HEK293 (cell line): ENCODE results near the gene VPS13C.

Experiments used
- CTCF ChIA-PET: fragments of 350-600 bp; formaldehyde crosslinking; extraction: SDS; loops from one replicate; lab custom pipeline; 2021; ENCODE audit warnings: antibody characterized with exemption; lab: Yijun Ruan, JAX
- POLR2A ChIA-PET: fragments of 300-600 bp; formaldehyde crosslinking; extraction: SDS; loops from one replicate; lab custom pipeline; 2020; ENCODE audit warnings: antibody characterized with exemption, inconsistent platforms; lab: Yijun Ruan, JAX
- H3K27ac ChIP-seq: fragments of 200-500 bp; sonication (Bioruptor generic); 2 replicates; pipeline ENCODE4 v1.5.1; 2014; ENCODE audit warnings: low read depth, low read length, control low read depth, inconsistent platforms; ENCODE audit errors: extremely low read depth
- H3K36me3 ChIP-seq, 2 experiments: fragments of 200-500 bp in 1 of 2; sonication (Bioruptor generic) in 1 of 2; 1 replicate in 1 of 2; 2 replicates in 1 of 2; pipeline ENCODE4 v1.5.1; 2014 to 2017; ENCODE audit warnings: inconsistent platforms in 2 of 2, low read length in 2 of 2; ENCODE audit not compliant: control insufficient read depth in 2 of 2, insufficient read depth in 1 of 2
- H3K4me1 ChIP-seq: fragments of 200-500 bp; sonication (Bioruptor generic); 2 replicates; pipeline ENCODE4 v1.5.1; 2014; ENCODE audit warnings: mild to moderate bottlenecking, low read length, inconsistent platforms; ENCODE audit not compliant: control insufficient read depth, insufficient read depth
- H3K4me3 ChIP-seq: 2 replicates; pipeline ENCODE4 v1.5.1; 2011; ENCODE audit warnings: low read depth, mild to moderate bottlenecking, control low read depth, low read length, moderate library complexity
- H3K9me3 ChIP-seq: fragments of 200-500 bp; sonication (Bioruptor generic); 2 replicates; pipeline ENCODE4 v1.5.1; 2014; ENCODE audit warnings: low read depth, low read length, inconsistent platforms; ENCODE audit not compliant: control insufficient read depth, insufficient read depth
- GLI2 ChIP-seq: fragments of 450-650 bp; formaldehyde crosslinking; IDR thresholded peaks from 2 replicates; pipeline ENCODE4; 2017; ENCODE audit warnings: missing biosample characterization, missing genetic modification characterization, low read depth, borderline replicate concordance
- KLF10 ChIP-seq: fragments of 450-650 bp; IDR thresholded peaks from 2 replicates; pipeline ENCODE4 v1.5.1; 2018; ENCODE audit warnings: missing biosample characterization, mild to moderate bottlenecking, missing genetic modification characterization
- KLF16 ChIP-seq: fragments of 450-650 bp; formaldehyde crosslinking; IDR thresholded peaks from 2 replicates; pipeline ENCODE4 v1.5.1; 2017; ENCODE audit warnings: missing biosample characterization, missing genetic modification characterization
- PRDM1 ChIP-seq: fragments of 450-650 bp; formaldehyde crosslinking; IDR thresholded peaks from 2 replicates; pipeline ENCODE4; 2016; ENCODE audit warnings: missing biosample characterization, missing genetic modification characterization
- SCRT2 ChIP-seq: fragments of 450-650 bp; formaldehyde crosslinking; IDR thresholded peaks from 2 replicates; pipeline ENCODE4 v1.5.1; 2016; ENCODE audit warnings: missing biosample characterization, missing genetic modification characterization
- TRIM28 ChIP-seq: IDR thresholded peaks from 2 replicates; pipeline ENCODE4 v1.6.1; 2011; ENCODE audit warnings: low read length, control low read depth, borderline replicate concordance
- YY1 ChIP-seq: fragments of 450-650 bp; formaldehyde crosslinking; IDR thresholded peaks from 2 replicates; pipeline ENCODE4 v1.5.1; 2018; ENCODE audit warnings: missing biosample characterization, missing genetic modification characterization
- ZBTB21 ChIP-seq: fragments of 450-650 bp; formaldehyde crosslinking; IDR thresholded peaks from 2 replicates; pipeline ENCODE4 v1.5.1; 2017; ENCODE audit warnings: missing biosample characterization, missing genetic modification characterization
- ZNF10 ChIP-seq: fragments of 450-650 bp; formaldehyde crosslinking; IDR thresholded peaks from 2 replicates; pipeline ENCODE4 v1.5.1; 2017; ENCODE audit warnings: missing biosample characterization, missing genetic modification characterization
- ZNF112 ChIP-seq: fragments of 450-650 bp; formaldehyde crosslinking; IDR thresholded peaks from 2 replicates; pipeline ENCODE4 v1.5.0; 2017; ENCODE audit warnings: missing biosample characterization, missing genetic modification characterization
- ZNF155 ChIP-seq: fragments of 450-650 bp; formaldehyde crosslinking; IDR thresholded peaks from 2 replicates; pipeline ENCODE4 v1.5.1; 2016; ENCODE audit warnings: missing biosample characterization, missing genetic modification characterization
- ZNF274 ChIP-seq, 2 experiments: fragments of 200-500 bp in 1 of 2; fragments of 450-650 bp in 1 of 2; sonication (Bioruptor generic) in 1 of 2; formaldehyde crosslinking in 1 of 2; IDR thresholded peaks; 2 replicates each; pipeline versions ENCODE4 v1.5.1 to v1.6.1; 2014 to 2016; ENCODE audit warnings: borderline replicate concordance in 1 of 2, inconsistent platforms in 1 of 2, low read length in 1 of 2, missing biosample characterization in 1 of 2, missing genetic modification characterization in 1 of 2
- ZNF302 ChIP-seq: fragments of 450-650 bp; formaldehyde crosslinking; IDR thresholded peaks from 2 replicates; pipeline ENCODE4 v1.5.1; 2016; ENCODE audit warnings: missing biosample characterization, missing genetic modification characterization, low read depth
- ZNF391 ChIP-seq: fragments of 450-650 bp; formaldehyde crosslinking; IDR thresholded peaks from 2 replicates; pipeline ENCODE4 v1.5.1; 2016; ENCODE audit warnings: low read depth, missing biosample characterization, missing genetic modification characterization, borderline replicate concordance
- ZNF416 ChIP-seq: fragments of 450-650 bp; formaldehyde crosslinking; IDR thresholded peaks from 2 replicates; pipeline ENCODE4 v1.5.1; 2016; ENCODE audit warnings: missing biosample characterization, missing genetic modification characterization
- ZNF426 ChIP-seq: fragments of 450-650 bp; formaldehyde crosslinking; IDR thresholded peaks from 2 replicates; pipeline ENCODE4 v1.5.1; 2017; ENCODE audit warnings: missing biosample characterization, missing genetic modification characterization, mild to moderate bottlenecking, inconsistent platforms, moderate library complexity
- ZNF521 ChIP-seq: fragments of 450-650 bp; formaldehyde crosslinking; IDR thresholded peaks from 2 replicates; pipeline ENCODE4 v1.5.1; 2017; ENCODE audit warnings: missing biosample characterization, mild to moderate bottlenecking, missing genetic modification characterization
- ZNF629 ChIP-seq: fragments of 450-650 bp; formaldehyde crosslinking; IDR thresholded peaks from 2 replicates; pipeline ENCODE4 v1.5.1; 2017; ENCODE audit warnings: missing biosample characterization, missing genetic modification characterization
- ZNF792 ChIP-seq: fragments of 450-650 bp; formaldehyde crosslinking; IDR thresholded peaks from 2 replicates; pipeline ENCODE4 v1.5.1; 2016; ENCODE audit warnings: missing biosample characterization, missing genetic modification characterization
- ZNF830 ChIP-seq: fragments of 450-650 bp; IDR thresholded peaks from 2 replicates; pipeline ENCODE4 v1.5.0; 2018; ENCODE audit warnings: missing biosample characterization, missing genetic modification characterization, low read depth, mild to moderate bottlenecking, moderate library complexity
- TF ChIP-seq, protein P1 (sequence below): fragments of 450-650 bp; formaldehyde crosslinking; IDR thresholded peaks from 2 replicates; pipeline ENCODE4 v1.5.1; 2016; ENCODE audit warnings: missing biosample characterization, missing genetic modification characterization
- TF ChIP-seq, protein P2 (sequence below): fragments of 450-650 bp; formaldehyde crosslinking; IDR thresholded peaks from 2 replicates; pipeline ENCODE4 v1.5.1; 2016; ENCODE audit warnings: missing biosample characterization, missing genetic modification characterization, borderline replicate concordance
- TF ChIP-seq, protein P3 (sequence below): fragments of 450-650 bp; formaldehyde crosslinking; IDR thresholded peaks from 2 replicates; pipeline ENCODE4 v1.5.1; 2016; ENCODE audit warnings: missing biosample characterization, missing genetic modification characterization

VPS13C gene

DNA sequence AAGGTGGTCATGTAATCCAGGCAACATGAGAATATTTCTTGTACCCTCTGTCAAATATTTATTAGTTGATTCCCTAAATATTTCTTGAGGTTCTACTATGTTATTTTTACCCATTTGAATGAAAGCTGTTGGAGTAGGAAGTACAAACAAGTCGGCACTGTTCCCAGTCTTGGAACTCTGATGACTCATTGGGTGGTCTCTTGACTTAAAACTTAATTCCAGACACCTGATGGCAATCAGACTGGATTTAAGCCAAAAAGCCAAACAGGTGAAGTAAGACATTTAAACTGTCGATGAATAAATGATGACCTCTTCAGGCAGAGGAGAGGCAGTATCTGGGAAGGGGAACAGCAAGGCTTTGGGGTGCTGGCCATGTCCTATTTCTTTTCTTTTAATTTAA lies 29.4 kb upstream of the VPS13C start (continued):
- TF ChIP-seq, protein P1, sequence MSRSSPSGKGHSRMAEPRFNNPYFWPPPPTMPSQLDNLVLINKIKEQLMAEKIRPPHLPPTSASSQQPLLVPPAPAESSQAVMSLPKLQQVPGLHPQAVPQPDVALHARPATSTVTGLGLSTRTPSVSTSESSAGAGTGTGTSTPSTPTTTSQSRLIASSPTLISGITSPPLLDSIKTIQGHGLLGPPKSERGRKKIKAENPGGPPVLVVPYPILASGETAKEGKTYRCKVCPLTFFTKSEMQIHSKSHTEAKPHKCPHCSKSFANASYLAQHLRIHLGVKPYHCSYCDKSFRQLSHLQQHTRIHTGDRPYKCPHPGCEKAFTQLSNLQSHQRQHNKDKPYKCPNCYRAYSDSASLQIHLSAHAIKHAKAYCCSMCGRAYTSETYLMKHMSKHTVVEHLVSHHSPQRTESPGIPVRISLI (tag by site-specific recombination): no peak
- no peak for TF ChIP-seq ZNF416 (tag by site-specific recombination)
- TF ChIP-seq ZNF10 (tag by site-specific recombination): 0 out of 2 replicates have a peak, but pooled peaks have one; percentile 37
- TF ChIP-seq ZNF302 (tag by site-specific recombination): no peak
- TF ChIP-seq KLF10 (tag by site-specific recombination): no peak
- no peak for TF ChIP-seq ZNF521 (tag by site-specific recombination)
- TF ChIP-seq, protein P2, sequence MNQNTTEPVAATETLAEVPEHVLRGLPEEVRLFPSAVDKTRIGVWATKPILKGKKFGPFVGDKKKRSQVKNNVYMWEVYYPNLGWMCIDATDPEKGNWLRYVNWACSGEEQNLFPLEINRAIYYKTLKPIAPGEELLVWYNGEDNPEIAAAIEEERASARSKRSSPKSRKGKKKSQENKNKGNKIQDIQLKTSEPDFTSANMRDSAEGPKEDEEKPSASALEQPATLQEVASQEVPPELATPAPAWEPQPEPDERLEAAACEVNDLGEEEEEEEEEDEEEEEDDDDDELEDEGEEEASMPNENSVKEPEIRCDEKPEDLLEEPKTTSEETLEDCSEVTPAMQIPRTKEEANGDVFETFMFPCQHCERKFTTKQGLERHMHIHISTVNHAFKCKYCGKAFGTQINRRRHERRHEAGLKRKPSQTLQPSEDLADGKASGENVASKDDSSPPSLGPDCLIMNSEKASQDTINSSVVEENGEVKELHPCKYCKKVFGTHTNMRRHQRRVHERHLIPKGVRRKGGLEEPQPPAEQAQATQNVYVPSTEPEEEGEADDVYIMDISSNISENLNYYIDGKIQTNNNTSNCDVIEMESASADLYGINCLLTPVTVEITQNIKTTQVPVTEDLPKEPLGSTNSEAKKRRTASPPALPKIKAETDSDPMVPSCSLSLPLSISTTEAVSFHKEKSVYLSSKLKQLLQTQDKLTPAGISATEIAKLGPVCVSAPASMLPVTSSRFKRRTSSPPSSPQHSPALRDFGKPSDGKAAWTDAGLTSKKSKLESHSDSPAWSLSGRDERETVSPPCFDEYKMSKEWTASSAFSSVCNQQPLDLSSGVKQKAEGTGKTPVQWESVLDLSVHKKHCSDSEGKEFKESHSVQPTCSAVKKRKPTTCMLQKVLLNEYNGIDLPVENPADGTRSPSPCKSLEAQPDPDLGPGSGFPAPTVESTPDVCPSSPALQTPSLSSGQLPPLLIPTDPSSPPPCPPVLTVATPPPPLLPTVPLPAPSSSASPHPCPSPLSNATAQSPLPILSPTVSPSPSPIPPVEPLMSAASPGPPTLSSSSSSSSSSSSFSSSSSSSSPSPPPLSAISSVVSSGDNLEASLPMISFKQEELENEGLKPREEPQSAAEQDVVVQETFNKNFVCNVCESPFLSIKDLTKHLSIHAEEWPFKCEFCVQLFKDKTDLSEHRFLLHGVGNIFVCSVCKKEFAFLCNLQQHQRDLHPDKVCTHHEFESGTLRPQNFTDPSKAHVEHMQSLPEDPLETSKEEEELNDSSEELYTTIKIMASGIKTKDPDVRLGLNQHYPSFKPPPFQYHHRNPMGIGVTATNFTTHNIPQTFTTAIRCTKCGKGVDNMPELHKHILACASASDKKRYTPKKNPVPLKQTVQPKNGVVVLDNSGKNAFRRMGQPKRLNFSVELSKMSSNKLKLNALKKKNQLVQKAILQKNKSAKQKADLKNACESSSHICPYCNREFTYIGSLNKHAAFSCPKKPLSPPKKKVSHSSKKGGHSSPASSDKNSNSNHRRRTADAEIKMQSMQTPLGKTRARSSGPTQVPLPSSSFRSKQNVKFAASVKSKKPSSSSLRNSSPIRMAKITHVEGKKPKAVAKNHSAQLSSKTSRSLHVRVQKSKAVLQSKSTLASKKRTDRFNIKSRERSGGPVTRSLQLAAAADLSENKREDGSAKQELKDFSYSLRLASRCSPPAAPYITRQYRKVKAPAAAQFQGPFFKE (tag by site-specific recombination): no peak
- TF ChIP-seq SCRT2 (tag by site-specific recombination): peak; percentile 48
- no peak for TF ChIP-seq ZNF112
- no peak for TF ChIP-seq KLF16 (tag by site-specific recombination)
- TF ChIP-seq ZBTB21: no peak
- TF ChIP-seq ZNF426 (tag by site-specific recombination): no peak
- TF ChIP-seq ZNF274 (IDR thresholded peaks at IDR 0.05; ENCODE audit: low read length): no peak
- TF ChIP-seq ZNF274 (tag by site-specific recombination; IDR thresholded peaks at IDR 0.05; ENCODE audit: borderline replicate concordance): no peak
- no peak for TF ChIP-seq ZNF830 (tag by site-specific recombination)
- TF ChIP-seq ZNF792 (tag by site-specific recombination): no peak
- TF ChIP-seq, protein P3, sequence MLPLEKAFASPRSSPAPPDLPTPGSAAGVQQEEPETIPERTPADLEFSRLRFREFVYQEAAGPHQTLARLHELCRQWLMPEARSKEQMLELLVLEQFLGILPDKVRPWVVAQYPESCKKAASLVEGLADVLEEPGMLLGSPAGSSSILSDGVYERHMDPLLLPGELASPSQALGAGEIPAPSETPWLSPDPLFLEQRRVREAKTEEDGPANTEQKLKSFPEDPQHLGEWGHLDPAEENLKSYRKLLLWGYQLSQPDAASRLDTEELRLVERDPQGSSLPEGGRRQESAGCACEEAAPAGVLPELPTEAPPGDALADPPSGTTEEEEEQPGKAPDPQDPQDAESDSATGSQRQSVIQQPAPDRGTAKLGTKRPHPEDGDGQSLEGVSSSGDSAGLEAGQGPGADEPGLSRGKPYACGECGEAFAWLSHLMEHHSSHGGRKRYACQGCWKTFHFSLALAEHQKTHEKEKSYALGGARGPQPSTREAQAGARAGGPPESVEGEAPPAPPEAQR (tag by site-specific recombination): no peak
- no peak for TF ChIP-seq ZNF391 (tag by site-specific recombination)
- TF ChIP-seq YY1 (tag by site-specific recombination): no peak

DNA sequence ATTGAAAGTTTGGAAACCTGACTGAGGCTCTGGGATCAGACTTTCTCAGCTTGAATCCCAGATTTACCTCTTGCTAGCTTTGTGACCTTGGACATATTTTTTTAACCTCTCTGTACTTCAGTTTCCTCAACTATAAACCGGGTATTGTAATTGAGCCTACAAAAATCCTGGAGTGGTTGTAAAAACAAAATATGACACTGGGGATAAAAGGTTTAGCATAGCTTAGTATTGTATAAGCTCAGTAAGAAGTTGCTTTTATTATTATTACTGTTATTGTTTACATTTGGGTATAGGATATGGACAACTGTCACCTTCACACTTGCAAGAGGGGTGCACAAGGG lies 28.1 kb upstream of the VPS13C start:
- H3K27ac ChIP-seq: no peak overlapping the region
- ChIA-PET POLR2A (no interaction called here), CTCF (interaction anchor here (0.7 kb wide), 1 partner anchor 16 kb away, joined by 3 read pairs; no protein-coding TSS in a partner anchor)
- no peaks in the 10 kb centered on the region for H3K4me1 ChIP-seq
- no peak overlapping the region for H3K4me3 ChIP-seq
- H3K36me3 ChIP-seq: no peaks in the 10 kb centered on the region
- no peaks in the 10 kb centered on the region for H3K9me3 ChIP-seq
- no peak for TF ChIP-seq TRIM28
- TF ChIP-seq ZNF629 (tag by site-specific recombination): no peak
- no peak for TF ChIP-seq ZNF391 (tag by site-specific recombination)
- no peak for TF ChIP-seq PRDM1 (tag by site-specific recombination)
- TF ChIP-seq, protein P2 (tag by site-specific recombination): no peak
- no peak for TF ChIP-seq ZNF155
- TF ChIP-seq GLI2 (tag by site-specific recombination): no peak
